Measurements from ENCODE around the gene SRPK1. TPM values are rescaled to one million over a fixed set of nuclear protein-coding genes. Genes with fewer than 3 reads are reported as not detected.

SRPK1 gene
- total RNA-seq, 2 experiments from 2014 or later, result 131 to 136 TPM

DNA sequence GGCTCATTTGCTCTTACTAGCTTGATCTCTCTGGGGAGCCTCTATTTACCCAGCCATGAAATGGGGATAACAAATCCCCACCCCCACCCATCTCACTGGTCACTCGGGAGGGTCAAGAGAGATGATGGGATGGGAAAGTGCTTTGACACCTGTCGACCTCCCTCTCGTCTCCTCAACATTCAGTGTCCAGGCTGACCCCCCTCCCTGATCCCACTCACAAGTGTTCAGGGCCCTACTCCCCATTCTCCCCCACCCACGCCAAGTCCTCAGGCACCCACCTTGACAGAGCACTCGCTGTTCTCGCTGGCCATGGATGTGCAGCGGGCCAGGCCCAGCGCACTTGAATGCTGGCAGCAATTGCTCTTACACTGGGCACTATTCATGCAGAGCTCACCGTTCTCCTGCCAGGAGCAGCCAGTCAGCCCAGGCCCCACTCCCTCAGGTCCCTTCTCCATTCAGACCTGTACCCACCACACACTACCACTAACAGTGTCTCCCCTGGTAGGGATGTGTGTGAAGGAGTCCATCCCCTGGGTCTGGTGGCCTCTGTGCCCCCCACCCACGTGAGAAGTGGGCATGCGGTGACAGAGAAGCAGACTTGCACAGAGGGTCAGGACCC lies 125.3 kb downstream of the SRPK1 start:
- Mint-ChIP-seq H3K27me3 (peaks cover 4% of the 10 kb centered on the region), H3K9me3 (no peaks in the 10 kb centered on the region), H3K27ac (no peak overlapping the region), H3K4me1 (no peaks in the 10 kb centered on the region), H3K36me3 (no peaks in the 10 kb centered on the region), H3K4me3 (no peak overlapping the region)
- DNase-seq, result no peak

DNA sequence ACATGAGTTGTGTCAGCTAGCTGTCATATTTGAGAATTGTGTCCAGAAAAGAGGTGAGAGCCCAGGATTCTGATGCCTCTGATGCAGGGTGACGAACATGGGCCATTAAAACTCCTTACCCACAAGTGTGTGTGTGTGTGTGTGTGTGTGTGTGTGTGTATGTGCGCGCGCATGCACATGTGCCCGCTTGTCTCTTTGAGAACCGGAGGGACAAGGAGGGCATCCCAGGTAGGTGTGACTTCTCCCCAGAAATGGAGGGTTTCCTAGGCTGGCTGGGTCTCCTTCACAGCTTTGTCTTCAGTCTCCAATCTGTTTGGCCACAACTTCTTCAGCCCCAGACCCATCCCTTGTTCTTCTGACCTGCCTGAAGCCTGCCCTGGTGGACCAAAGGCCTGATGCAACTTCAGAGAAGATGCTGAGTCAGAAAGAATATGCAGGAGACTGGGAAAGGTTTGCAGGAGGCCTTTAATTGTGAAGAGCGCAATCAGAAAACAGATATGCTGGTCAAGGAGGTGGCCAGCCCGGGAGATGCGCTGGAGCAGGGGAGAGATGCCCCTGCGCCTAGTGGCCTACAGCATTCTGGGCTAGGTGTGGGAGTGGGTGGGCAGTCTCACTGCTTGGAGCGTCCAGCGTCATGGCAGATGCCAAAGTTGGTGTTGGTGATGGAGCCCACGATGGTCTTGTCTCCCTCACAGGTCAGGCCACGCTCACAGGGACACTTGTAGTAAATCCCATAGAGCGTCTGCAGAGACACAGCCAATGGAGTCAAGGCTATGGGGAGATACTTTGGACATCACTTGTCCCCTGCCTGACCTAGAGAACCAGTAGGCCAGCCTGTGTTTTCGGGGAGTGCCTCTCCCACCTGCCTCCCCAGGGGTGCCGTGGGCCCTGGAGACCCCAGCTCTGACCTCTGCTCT lies 126.1 kb downstream of the SRPK1 start:
- Mint-ChIP-seq H3K36me3 (no peaks in the 10 kb centered on the region), H3K4me1 (no peaks in the 10 kb centered on the region), H3K27ac (no peak overlapping the region), H3K9me3 (no peaks in the 10 kb centered on the region), H3K4me3 (no peak overlapping the region), H3K27me3 (peaks cover 9% of the 10 kb centered on the region)
- no peak for DNase-seq

DNA sequence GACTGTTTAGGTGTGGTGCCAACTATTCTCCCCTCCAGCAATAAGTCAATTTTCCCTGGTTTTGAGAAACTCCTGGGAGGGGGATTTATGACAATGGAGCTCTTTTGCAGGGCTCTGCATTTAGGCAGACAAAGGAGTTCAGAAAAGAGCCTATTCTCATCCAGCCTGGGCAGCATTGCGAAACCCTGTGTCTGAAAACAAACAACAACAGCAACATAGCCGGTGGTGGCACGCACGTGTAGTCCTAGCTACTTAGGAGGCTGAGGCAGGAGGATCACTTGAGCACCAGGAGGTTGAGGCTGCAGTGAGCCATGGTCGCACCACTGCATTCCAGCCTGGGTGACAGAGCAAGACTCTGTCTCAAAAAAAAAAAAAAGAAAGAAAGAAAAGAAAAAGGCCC lies 130.2 kb downstream of the SRPK1 start:
- DNase-seq, result no peak
- H3K27ac Mint-ChIP-seq, result no peak overlapping the region
- H3K9me3 Mint-ChIP-seq, result no peaks in the 10 kb centered on the region

DNA sequence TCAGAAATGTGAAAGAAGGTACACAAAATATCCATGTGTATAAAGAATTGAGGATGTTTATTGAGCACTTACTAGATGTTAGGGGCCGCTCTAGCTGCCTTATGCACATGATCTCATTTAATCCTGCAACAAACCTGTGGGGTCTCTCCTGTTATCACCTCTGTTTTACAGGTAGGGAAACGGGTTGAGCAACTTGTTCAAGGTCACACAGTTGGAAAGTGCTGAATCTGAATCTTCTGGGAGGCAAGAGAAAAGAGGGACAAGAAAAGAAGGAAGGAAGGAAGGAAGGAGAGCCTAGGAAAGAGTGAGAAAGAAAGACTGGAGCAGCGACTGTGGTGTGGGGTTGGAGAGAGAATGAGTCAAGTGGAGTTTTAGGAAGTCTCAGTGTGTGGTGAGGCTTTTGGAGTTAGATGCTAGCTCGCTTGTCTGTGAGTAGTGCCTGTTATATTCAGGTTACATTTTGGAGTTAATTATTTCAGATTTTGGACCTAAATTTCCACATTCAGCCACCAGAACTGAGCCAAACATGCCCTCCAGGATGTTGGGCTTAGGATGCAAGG lies 132.4 kb downstream of the SRPK1 start:
- peaks cover 58% of the 10 kb centered on the region for H3K27me3 Mint-ChIP-seq
- H3K36me3 Mint-ChIP-seq, result no peaks in the 10 kb centered on the region
- H3K4me1 Mint-ChIP-seq, result no peaks in the 10 kb centered on the region
- no peak overlapping the region for H3K4me3 Mint-ChIP-seq
- no peaks in the 10 kb centered on the region for H3K9me3 Mint-ChIP-seq
- DNase-seq, result no peak
- H3K27ac Mint-ChIP-seq, result no peak overlapping the region

More for the DNA sequence above, 130.2 kb downstream of the SRPK1 start:
- Mint-ChIP-seq H3K4me1 (no peaks in the 10 kb centered on the region), H3K4me3 (no peak overlapping the region), H3K27me3 (peaks cover 43% of the 10 kb centered on the region), H3K36me3 (no peaks in the 10 kb centered on the region)

DNA sequence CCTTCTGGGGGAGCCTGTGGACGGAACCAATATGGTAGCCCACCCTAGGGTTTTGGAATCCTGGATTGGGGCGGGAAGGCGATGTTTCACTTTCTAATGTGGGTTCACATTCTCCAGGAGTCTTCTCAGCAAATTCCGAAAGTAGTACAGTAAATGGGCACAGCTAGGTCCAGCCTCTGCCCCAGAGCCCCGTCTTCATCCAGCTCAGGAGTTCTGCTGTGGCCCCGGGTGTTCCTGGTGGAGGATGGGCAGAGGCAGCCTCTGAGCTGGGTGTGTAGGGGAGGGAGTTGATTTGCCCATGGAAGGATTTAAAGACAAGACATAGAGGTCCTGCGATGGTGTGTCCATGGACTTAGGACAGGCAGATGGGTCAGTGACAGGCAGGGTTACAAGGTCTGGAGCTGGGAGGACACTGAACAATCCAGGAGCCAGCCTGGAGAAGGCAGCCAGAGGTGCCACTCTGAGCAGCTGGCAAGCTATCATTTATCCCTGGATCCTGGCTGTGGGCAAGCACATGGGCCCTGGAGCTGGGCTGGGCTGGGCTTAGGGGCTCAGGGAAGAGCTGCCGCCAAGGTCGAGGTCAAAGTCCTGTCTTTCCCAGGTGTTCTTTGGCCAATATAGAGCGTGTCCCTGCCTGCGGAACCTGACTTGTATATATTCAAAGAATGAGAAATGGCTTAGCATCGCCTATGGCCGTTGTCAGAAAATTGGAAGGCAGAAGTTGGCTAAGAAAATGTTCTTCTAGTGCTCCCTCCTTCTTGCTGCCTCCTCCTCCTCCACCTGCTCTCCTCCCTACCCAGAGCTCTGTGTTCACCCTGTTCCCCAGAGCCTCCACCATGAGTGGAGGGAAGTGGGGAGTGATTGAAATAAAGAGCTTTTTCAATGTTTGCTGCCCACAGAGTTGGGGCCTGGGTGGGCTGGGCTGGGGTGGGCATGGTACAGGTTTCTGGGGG lies 133.4 kb downstream of the SRPK1 start:
- Mint-ChIP-seq H3K4me1 (no peaks in the 10 kb centered on the region), H3K27me3 (peaks cover 58% of the 10 kb centered on the region), H3K4me3 (no peak overlapping the region), H3K27ac (no peak overlapping the region), H3K9me3 (no peaks in the 10 kb centered on the region), H3K36me3 (no peaks in the 10 kb centered on the region)
- DNase-seq, result no peak

DNA sequence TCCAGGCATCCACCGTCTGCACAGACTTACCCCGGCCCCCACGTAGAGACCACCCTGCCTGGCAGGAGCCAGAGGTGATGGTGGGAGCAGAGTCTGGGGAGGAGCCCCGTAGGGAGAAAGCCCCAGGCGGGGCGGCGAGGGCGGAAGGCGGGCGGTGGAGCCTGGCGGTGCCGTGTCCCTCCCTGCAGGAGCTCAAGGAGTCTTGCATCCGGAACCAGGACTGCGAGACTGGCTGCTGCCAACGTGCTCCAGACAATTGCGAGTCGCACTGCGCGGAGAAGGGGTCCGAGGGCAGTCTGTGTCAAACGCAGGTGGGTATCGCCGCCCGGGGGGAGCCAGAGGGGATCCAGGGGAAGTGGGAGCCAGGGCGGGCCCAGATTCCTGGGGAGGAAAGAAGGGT lies 134.1 kb downstream of the SRPK1 start:
- H3K27me3 Mint-ChIP-seq, result peaks cover 62% of the 10 kb centered on the region
- H3K9me3 Mint-ChIP-seq, result no peaks in the 10 kb centered on the region
- no peak overlapping the region for H3K27ac Mint-ChIP-seq
- no peak for DNase-seq
- H3K4me1 Mint-ChIP-seq, result no peaks in the 10 kb centered on the region
- no peak overlapping the region for H3K4me3 Mint-ChIP-seq
- no peaks in the 10 kb centered on the region for H3K36me3 Mint-ChIP-seq

DNA sequence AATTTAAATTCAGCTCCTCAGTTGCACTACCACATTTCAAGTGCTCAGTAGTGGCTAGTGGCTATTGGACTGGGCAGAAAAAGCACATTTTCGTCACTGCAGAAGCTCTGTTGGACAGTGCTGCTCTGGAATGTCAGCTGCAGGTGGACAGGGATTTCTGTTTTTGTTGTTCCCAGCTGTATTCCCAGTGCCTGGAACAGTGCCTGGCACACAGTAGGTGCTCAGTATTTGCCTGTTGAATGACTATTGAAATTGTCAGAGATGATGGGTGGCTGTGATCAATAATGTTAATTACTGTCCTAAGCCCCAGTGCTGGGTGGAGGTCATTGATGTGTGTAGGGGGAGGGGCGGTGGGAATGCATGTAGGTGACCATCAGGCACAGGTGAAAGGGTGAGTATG lies 134.6 kb downstream of the SRPK1 start:
- Mint-ChIP-seq H3K27ac (no peak overlapping the region), H3K4me3 (no peak overlapping the region), H3K36me3 (no peaks in the 10 kb centered on the region), H3K4me1 (no peaks in the 10 kb centered on the region), H3K9me3 (no peaks in the 10 kb centered on the region), H3K27me3 (peaks cover 62% of the 10 kb centered on the region)
- DNase-seq, result no peak

DNA sequence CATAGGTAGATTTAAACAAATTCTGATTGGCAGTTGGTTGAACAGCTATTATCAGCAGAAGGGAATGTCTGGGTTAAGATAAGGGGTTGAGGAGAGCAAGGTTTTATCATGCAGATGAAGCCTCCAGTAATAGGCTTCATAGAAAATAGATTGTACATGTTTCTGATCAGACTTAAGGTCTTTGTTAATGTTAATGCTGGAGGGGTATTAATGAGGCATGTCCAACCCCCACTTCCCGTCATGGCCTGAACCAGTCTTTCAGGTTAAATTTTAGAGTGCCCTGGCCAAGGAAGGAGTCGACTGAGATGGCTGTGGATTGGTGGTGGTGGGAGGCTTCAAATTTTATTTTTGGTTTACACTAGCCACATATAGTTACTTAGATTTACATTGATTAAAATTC lies 136.7 kb downstream of the SRPK1 start:
- peaks cover 50% of the 10 kb centered on the region for H3K27me3 Mint-ChIP-seq
- no peaks in the 10 kb centered on the region for H3K9me3 Mint-ChIP-seq
- no peak for DNase-seq
- H3K4me3 Mint-ChIP-seq, result no peak overlapping the region
- peaks cover 3% of the 10 kb centered on the region for H3K4me1 Mint-ChIP-seq
- H3K36me3 Mint-ChIP-seq, result no peaks in the 10 kb centered on the region
- no peak overlapping the region for H3K27ac Mint-ChIP-seq

Other genes starting within 250 kb of the SRPK1 start
- 100 to 1,000 TPM; 110 TPM for gene FKBP5, start 232.2 kb downstream of the SRPK1 start, total RNA-seq
- 1 to 10 TPM; 1.8 to 2.0 TPM for gene ARMC12, start 184.1 kb downstream of the SRPK1 start, total RNA-seq
- gene CLPSL2, start 144.5 kb downstream of the SRPK1 start, total RNA-seq, result not detected
- not detected for gene CLPSL1, start 140.1 kb downstream of the SRPK1 start, total RNA-seq
- gene CLPS, start 123.8 kb downstream of the SRPK1 start, total RNA-seq, result not detected
- not detected for gene LHFPL5, start 115.7 kb downstream of the SRPK1 start, total RNA-seq
- under 1 TPM in 1 of 2 experiments, not detected in 1; 0.06 TPM for gene SLC26A8, start 103.5 kb upstream of the SRPK1 start, total RNA-seq
- gene MAPK14, start 106.7 kb upstream of the SRPK1 start, total RNA-seq, result 10 to 100 TPM; 40.7 TPM
- 10 to 100 TPM; 53.0 to 53.5 TPM for gene MAPK13, start 209.4 kb upstream of the SRPK1 start, total RNA-seq